Measurements from ENCODE around the gene FEZF2.

Gene FEZF2

DNA sequence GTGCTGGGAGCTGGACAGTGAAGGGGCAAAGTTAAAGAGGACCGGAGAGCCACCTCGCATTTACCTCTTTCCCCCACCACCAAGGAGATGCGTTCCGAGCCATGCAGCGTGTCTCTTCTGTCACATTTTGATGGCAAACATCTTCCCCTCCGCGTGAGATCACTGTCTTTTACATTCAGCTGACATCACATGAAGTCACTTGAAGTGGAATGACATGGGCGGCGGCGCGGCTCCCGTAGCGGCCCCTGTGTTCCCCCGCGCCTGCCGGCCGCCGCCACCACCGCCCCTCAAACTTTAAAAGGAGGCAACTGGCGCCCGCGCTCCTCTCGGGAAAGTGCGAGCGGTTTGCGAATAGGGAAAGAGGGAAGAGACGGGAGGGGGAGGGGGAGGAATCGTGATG is at the start of gene FEZF2:
Gene FEZF2, minus strand, starts transcription at position 336 of the 400 bp plus-strand sequence. CDS start 682 bp downstream, outside the sequence.
- no peak for DNase-seq

DNA sequence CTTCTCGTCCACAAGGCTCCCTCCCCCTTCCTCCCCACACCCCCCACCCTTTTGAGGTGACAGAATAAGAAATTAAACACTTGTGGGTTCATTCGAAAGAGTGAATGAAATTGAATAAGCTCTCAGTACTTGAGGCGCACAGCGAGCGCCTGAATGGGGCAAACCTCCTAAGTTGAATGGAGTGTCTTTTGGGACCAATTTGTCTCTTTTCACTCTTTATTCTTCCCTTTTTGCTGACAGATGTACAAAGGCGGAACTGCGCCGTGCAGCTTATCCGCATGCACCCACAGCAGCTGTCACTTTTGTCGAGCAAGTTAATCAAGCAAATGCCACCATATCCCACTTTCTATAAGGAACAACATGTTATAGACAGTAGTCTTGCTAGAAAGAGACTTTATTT is 47.9 kb upstream of the FEZF2 start:
- no peak for DNase-seq

DNA sequence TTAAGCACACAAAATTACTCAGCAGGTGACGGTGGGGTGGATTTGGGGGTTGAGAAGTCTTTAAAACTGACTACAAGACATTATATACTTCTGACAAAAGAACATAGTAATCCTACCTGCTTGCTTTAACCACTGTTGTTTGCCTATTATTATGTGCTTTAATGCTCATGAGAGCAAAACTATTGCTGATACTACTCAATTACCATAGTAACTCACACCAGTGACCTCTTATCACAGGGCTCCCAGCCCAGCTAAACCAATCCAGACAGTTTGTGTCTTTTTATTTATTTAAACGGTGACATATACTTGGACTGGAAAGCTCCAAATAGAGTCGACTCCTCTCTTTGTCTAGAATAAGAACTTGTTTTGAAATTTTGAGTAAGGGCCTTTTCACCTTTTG is 42.8 kb upstream of the FEZF2 start:
- DNase-seq, result peak; percentile 11

DNA sequence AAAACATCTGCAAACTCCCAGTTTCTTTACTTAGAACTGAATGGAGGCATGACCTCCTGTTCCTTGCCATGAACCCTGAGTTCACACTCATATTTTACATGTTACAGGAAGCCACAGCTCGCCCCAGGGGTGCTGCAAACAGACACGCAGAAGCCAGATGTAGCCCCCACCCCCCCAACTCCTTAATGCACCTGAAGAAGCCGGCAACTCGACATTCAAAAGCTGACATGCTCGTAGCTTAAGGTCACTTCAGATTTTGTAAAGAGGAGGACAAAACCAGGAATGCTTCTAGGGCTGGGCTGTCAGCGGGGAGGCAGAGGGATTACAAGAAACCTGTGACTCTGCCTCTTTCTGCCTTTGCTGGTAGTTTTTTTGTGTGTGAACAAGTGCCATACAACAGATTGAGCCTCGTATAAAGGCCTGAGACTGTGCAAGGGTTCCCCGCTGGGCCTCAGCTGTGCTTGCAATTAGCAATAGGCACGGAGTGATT is 42.0 kb upstream of the FEZF2 start:
- DNase-seq, result peak; percentile 2

DNA sequence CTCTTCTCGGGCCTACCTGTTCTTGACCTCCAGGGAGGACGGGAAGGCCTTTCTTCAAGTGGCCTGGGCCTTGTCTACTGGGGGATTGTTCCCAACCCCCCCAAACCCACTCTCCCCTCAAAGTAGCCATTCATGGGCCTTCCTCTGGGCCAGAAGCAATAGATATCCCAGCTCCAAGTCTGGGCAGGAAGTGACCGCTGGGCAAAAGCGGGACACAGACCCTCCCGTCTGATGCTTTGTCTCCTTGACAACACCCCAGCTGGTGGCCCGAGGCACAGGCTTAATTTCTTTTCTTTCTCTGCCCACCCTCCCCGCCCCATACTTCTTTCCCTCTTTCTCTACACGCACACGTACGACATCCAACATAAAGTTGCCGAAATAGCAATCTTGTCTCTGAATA is 41.4 kb upstream of the FEZF2 start:
- DNase-seq, result no peak

DNA sequence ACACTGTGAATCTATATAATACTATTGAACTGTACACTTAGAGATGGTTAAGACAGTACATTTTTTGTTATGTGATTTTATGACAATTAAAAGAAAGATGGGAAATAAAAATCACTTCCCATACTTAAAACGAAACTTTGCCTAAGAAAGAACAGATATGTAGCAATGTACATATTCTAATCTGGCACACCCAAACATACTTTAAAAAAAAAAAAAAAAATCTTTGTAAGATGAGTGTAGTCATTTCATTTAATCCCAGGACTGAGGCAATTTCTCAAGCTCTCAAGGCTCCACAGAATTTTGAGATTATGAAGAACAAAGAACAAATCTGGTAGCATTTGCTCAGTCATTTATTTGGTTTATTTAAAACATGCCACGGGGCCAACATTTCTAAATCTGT is 40.3 kb upstream of the FEZF2 start:
- DNase-seq, result no peak

DNA sequence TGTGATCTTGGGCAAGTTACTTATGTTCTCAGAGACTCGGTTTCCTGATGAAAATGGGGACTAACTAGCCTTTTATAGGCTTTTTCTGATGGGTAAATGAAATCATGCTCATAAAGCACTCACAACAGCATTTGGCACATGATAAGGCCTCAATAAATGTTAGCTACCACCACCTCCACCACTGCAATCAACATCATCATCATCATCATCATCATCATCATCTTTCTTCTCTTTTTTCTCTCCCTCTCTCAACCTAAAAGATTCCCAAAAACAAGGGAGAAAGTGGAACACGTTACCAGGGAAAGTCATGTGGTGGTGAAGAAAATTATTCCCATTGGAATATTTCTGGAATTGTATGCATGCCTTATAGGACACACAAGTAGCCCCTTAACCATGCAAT is 33.6 kb upstream of the FEZF2 start:
- no peak for DNase-seq

DNA sequence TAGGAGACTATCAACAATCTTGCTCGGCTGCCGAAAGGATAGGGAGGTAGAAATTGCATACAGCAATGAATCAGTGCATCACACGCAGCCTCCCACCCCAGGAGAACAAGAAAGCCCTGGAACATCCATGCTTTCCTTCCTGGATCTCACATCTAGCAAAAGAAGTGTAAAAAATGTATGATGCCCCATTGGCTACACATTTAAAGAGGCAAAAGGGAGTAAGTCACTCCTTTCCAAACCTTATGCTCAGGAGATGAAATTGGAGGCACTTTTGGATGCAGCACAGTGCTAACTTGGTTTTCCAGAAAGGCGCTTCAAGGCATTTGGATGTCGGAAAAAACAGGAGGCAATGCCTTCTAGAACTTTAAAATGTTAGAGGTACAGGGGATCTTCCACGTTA is 32.2 kb upstream of the FEZF2 start:
- DNase-seq, result no peak

DNA sequence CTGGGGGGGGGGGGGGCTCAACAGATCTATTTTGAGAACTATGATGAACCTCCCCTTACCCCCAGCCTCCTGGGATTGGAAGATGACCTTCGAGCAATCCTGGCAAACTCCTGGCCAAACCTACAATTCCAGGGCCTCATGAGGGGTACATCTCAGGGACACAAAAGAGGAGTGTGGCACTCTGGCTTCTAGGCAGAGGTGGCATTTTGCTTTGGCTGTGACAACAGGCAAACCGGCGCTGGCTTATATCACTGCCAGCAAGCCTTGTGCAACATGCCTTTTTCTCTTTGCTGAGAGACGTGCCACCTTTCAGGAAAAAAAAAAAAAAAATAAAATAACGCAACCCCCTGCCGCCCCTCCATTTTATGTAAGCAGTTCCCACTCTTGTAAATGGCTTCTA is 31.8 kb upstream of the FEZF2 start:
- no peak for DNase-seq

DNA sequence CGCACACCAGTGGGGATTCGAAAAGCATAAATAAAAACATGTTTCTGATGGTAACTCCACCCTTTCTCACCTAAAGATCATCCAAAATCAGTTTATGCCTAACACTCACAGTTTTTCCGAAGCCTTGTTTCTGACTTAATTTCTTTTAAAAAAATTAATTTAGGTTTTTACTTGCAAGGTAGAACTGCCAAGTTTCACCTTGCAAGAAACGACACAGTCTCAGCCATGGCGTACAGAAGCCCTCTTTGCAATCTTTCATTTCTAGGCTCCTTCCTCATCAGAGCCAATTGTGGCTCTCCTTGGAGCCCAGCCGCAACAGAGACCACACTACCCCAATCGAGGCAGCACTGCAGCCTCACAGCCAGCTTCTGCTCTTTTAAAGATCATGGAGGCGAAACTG is 31.0 kb upstream of the FEZF2 start:
- DNase-seq, result no peak

DNA sequence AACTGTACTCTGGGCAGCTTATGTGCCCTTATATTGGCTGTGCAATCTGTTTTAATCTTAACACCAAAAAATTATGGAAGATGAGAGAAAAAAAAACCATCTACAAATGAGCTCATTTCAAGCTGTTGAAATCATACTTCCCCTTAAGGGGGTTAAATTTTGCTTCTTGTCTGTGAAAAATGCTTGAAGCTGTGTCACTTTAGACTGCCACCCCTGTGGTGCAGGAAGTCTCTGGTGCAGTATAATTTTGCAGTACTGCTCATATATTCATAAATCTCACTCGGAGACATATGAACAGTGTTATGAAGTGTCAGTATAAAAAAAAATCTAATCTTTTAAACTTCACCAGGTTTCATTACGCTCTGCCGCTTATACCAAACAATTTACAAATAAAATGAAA is 30.4 kb upstream of the FEZF2 start:
- DNase-seq, result no peak

DNA sequence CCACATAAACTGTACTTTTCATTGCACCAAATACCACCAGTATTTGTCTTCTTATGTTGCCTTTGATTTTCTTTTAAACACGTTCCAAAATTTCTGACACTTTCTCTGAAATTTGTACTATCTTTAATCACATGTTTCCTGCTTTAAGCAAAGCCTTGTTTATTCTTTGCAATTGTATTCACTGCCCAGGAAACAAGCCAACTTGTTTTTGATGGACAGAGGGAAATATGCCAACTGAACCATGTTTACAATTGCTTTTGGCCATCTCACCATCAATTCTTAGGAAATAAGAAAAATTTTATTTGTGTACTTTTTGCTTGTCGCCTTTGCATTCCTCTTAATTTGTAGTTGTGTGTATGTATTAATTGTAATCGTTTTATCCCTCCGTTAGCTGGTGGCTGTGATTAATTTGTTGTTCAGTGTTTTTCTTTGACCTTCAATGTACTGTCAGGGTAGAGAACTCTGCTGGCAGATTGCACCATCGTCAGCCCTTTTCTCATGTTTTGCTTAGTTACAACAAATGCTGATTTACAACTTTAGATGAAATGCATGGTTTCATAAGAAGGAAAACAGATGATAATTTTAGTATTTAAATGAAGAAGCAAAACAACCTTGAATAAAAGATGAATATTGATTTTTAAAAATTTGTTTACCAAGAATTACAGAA is 19.4 kb upstream of the FEZF2 start:
- DNase-seq, result no peak

DNA sequence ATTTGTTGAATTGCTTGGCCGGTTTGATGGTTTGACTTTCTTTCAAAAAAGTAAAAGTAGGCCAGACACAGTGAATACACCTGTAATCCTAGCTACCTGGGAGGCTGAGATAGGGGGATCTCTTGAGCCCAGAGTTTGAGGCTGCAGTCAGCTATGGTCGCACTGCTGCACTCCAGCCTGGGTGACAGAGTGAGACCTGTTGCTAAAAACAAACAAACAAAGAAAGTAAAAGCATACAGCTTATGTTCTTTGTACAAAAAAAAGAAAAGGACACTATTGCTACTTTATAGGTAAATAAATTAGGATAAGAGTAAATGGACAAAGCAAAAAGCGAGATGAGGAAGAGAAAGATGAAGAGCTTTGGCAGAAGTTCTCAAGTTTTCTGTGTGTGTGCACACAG is 13.9 kb upstream of the FEZF2 start:
- no peak for DNase-seq

DNA sequence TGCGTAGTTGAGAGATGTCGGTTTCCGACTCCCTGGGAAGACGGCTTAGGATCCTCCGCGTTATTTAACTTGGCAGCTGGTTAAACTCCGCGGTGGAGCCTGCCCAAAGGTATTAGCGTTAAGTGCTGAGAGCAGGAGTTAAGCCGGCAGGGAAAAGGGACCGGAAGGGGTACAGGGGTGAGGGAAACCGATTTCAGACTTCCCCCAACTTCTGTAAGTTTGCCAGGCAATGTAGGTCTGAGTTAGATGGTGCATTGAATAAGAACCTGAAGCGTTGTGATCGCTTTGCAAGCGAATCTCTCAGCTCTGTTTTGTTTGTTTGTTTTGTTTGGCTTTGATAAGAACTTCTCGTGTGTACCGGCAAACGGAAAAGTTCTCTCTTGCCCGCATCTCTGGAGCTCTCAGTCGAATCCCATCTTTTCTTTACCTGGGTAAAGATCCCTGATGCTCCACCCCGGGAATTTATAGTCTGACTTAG is 6.0 kb upstream of the FEZF2 start:
- DNase-seq, result peak; percentile 32

DNA sequence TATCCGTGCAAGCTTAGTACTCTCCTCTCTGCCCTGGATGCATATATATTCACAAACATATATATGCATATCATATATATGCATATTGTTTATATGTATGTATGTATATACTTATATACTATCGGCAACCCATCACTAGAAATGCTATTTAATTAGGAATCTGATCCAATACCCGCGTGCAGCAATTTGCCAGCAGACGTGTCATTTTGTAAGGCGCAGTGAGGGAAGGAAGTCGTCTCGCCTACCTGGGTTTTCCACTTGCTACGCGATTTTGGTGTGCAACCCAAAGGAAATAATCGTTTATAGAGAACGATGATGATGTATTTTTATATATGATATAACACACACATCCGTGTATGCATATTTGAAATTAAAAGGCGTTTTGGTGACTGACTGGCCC is 5.6 kb upstream of the FEZF2 start:
- no peak for DNase-seq

DNA sequence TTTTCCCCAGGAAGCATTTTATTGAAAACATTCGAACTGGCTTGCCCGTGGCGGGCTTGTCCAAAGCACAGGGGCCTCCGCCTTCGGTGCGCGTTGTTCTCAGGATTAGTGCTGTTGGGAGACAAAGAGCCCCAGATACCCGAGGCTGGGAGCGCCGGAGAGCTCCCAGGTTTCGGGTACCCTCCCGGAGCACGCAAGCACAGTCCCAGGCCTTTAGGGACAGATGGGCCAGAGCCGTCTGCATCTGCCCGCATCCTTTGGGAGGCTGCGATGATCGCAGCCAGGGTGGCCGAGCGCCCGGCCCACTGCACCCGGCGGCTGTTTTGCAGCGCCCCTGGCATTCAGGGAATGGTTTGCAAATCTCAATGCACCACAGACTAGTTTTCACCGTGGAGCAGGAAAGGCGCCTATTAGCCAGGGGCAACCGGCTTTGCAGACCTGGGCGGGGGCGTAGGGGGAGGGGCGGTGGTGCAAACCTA is 5.0 kb upstream of the FEZF2 start:
- DNase-seq, result no peak

DNA sequence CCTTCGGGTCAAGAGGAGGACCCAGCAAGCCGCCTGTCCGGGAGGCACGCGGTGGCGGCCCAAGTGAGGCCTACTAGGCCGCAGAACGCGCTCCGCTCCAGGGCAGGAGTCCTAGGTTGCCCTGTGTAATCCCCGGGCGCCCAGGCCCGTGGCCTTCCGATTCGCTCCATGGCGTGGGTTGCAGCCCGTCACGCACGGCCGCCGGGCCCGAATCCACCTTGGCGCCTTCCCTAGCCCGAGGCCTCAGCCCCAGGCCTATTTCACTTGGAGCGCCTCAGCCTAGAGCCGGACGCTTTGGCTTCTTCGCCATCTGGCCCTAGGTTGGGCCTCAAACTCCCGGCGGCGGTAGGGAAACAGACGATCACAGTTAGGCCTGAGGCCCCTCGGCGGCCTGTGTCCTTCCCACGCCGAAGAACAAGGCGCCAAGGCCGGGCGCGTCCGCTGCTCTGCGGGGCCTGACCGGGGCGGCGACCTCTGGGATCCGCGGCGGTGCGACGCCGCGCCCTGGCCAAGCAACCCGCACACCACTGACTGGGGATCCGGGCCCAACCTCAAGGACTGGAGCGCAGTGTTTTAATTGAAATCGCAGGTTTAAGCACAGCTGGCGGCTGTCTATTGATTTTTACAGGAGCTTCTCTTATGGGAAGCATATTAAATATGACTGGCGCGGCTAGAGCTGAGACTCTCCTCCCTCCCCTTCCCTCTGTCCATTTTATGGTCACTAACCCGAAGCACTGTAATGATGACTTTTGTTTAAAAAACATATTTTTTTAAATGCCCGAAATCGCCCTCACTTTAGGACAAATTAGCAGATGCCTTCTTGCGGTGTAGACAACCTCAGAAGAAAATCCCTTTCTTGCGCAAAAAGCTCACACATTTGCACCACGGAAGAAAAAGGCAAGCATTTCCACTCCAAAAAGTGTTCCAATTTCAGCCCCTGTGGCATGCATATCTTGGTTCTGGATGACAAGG is 3.8 kb upstream of the FEZF2 start:
- no peak for DNase-seq

DNA sequence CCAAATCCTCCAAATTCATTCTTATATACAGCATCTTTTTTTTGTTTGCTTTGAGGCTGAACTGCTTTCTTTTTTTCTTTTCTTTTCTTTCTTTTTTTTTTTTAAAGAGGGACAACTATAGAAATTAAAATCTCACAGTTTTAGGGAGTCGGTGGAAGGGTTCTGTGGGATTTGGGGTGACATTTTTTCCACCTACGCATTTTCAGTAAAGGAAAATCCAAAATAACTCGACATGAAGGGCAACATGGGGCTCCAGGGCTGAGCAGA is 3.0 kb upstream of the FEZF2 start:
- no peak for DNase-seq

DNA sequence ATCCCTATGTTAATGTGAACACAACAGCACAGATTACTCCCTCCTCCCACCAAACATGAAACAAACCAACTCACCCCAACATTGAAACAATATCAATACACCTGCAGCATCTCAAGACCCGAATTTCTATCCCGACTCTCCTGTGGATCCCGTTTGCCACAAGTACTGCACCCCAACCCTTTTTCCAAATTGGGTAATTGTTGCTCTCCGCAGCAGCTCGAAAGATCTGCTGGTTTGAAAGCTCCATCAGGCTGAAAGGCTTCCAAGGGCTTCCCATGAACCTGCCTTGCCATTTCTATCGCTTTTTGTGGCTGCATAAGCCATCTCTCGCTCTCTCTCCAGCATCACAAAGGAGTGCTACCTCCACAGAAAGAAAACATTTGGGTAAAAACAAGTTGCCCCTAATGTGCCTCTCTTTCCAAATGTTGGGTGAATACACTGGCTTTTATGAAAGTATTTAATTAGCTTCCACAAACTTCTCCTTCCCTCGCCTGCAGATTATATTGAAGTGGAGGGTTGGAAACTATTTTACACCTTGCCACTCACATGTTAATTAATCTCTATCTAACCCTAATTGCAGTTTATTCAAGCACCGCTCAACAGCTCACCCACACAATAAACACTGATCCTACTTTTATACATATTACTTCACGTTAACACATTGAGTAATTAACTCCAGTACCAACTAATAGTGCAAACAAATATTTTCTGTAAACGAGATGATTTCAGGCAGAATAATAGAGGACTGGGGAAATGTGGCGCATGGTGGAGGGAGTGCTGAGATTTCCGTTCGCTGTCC is 2.5 kb upstream of the FEZF2 start:
- DNase-seq, result no peak

DNA sequence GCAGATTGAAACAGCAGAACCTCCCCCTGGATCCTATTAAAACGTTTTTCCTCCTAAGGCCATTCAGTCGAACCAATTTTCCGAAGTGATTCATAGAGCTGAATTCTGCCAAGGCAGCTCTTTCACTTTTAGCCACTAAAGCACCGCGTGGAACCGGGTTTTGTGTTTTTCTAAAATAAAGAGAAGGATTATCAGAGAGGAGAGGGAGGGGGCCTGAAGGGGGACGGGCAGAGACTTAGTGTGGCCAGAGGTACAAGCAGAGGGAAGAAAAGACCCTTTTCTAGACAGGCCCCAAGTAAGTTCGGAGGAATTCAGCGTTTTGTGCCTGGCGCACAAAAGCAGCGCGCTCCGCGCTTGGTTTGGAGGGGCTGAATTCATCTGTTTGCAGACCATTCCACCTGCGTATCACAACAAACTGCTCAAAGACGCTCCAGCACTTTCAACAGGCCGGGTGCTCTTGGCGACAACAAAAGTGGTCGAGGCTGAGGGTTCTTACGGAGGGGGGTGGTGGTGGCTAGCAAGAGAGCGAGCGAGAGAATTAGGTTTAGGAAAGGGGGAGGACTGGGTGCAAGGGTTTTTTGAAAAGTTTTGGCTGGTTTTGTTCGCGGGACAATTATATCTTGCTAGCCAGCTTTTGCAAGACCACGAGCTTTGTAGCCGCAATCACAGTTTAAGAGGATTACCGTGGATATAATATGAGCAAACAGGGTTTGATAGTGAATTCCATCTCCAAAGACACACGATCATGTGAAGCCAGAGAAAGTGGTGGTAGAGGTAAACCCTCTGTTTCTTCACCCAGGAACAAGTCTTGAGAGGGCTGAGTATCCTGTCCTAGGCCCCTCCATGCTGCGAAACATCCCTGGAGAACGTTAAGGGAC is 1.2 kb upstream of the FEZF2 start:
- DNase-seq, result no peak

DNA sequence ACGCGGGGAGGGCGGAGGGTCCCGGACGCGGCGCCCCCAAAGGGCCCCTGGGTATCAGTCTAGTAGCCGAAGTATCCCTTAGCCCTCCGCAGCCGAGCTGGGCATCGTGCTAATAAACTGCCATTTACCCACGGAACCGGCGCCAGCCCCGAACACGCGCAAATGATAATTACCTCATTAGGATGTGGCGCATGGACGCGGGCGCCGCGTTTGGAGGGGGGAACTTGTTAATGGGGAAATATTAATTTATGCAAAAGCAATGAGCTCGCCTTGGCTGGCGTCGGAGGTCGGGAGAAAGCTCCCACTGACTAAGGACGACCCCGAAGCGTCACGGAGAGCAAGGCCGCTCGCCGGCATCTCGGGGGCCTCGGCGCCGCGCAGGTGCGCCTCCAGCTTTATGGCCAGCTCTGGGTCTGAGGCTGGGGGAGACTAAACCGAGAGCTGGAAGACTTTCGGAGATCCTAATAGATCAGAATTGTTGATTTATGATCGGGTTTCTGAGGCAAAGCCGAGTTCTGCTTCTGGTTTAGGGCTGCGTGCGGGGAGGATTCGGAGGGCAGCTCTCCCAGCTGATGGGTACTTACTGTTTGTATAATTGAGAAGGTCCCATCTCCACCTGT is 474 bp upstream of the FEZF2 start:
- no peak for DNase-seq

DNA sequence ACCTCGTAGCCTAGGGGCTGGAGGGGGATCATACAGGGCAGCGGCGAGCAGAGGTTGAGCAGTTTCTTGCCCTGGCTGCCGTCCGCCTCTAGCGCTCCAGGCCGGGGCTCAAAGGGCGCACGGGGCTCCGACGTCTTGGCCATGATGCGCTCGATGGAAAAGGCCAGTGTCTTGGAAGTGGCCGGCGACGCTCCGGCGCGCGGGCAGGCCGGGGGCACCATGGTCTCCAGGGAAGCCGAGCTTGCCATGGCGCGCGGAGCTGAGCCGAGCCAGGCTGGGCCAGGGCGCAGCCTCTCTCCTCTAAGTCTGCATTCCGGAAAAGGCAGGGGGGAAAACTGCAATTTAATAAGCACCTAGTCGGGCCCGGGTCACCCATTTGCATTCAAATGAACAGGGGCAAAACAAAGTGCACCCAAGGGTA is 719 bp downstream of the FEZF2 start:
- DNase-seq, result no peak

Data from NCI-H1092 treated with DMSO at 0.1 percent for 48 hours (cell line).